ENCODE measurements around the gene CYB5A. TPM values are rescaled to one million over a fixed set of nuclear protein-coding genes. Genes with fewer than 3 reads are reported as not detected.
"Not testable (repeated sequence)": the region's sequence is repeated elsewhere in the genome, so short reads cannot be mapped to it uniquely, and the experiment has no call there.

Gene CYB5A, protein sequence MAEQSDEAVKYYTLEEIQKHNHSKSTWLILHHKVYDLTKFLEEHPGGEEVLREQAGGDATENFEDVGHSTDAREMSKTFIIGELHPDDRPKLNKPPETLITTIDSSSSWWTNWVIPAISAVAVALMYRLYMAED
- total RNA-seq = 10 to 100 TPM; 45.1 to 47.8 TPM

GRCh38 chr18:74291771-74292540 lies at the start of gene CYB5A:
Gene CYB5A, minus strand, starts transcription at chr18:74291963. Its CDS starts 88 bp downstream, at chr18:74291875.
- peak within 1 kb of the TSS; percentile 89 to 94 for H3K4me3 Mint-ChIP-seq
- H3K36me3 Mint-ChIP-seq (ENCODE audit: insufficient read depth in 2 of 2) = peaks cover 2 to 7% of the 10 kb centered on the region in 2 donors
- peak; percentile 98 for ATAC-seq (replicated peaks in 1 of 2)
- H3K27me3 Mint-ChIP-seq (ENCODE audit: low read depth) = no peaks in the 10 kb centered on the region
- H3K4me1 Mint-ChIP-seq (ENCODE audit: low read depth) = peaks cover 4% of the 10 kb centered on the region
- DNase-seq = peak; percentile 98
- H3K9me3 Mint-ChIP-seq = peaks cover 0 to 4% of the 10 kb centered on the region in 2 donors
- H3K27ac Mint-ChIP-seq = peak within 1 kb of the TSS; percentile 64

GRCh38 chr18:74337912-74338309 lies 46.1 kb upstream of the CYB5A start:
- ATAC-seq (replicated peaks in 1 of 2) (no peak), DNase-seq (no peak)

DNA sequence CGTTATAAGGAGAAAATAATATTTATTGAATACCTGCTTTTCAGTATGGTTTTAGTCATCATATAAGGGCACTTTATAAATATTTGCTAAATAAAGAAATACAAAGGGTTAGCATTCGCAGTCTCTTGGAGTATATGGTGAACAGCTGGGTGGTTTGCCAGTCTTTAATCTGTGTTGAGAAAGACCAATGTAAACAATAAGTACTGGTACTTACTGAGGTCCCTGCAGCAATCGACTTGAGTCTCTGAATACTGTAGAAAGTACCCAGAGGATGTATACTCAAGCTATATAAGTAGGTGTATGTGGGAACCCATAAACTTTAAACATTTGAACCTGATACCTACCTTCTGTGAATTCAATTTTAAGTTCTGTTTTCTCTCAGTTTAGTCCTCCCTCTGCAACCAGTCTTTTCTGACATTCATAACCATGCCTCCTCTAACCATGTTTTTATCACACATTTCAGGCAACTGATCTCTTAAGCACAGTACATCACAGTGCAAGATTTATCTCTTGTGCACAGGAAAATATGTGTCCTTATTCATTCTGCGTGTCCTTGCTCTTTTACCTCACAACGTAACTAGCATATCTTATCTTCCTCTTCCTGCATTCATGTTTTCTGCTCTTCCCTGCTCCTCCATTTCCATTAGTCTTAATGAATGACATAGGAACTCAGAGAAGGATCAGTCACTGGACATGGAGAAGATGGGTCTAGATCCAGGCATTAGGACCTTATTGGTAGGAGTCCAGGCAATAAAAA lies 45.6 kb upstream of the CYB5A start:
- ATAC-seq (replicated peaks in 1 of 2) (no peak), DNase-seq (no peak)
- H3K27me3 Mint-ChIP-seq (ENCODE audit: low read depth) = peaks cover 7% of the 10 kb centered on the region
- H3K9me3 Mint-ChIP-seq = no peaks in the 10 kb centered on the region
- no peaks in the 10 kb centered on the region for H3K4me1 Mint-ChIP-seq (ENCODE audit: low read depth)
- H3K4me3 Mint-ChIP-seq = no peak overlapping the region
- no peak overlapping the region for H3K27ac Mint-ChIP-seq
- no peaks in the 10 kb centered on the region for H3K36me3 Mint-ChIP-seq (ENCODE audit: insufficient read depth in 2 of 2)

More at GRCh38 chr18:74337912-74338309, 46.1 kb upstream of the CYB5A start:
- no peaks in the 10 kb centered on the region for H3K36me3 Mint-ChIP-seq (ENCODE audit: insufficient read depth in 2 of 2)
- no peak overlapping the region for H3K4me3 Mint-ChIP-seq
- no peak overlapping the region for H3K27ac Mint-ChIP-seq
- H3K9me3 Mint-ChIP-seq = no peaks in the 10 kb centered on the region
- H3K4me1 Mint-ChIP-seq (ENCODE audit: low read depth) = no peaks in the 10 kb centered on the region
- peaks cover 7% of the 10 kb centered on the region for H3K27me3 Mint-ChIP-seq (ENCODE audit: low read depth)

GRCh38 chr18:74336656-74337055 lies 44.9 kb upstream of the CYB5A start:
- H3K4me1 Mint-ChIP-seq (ENCODE audit: low read depth) = no peaks in the 10 kb centered on the region
- H3K9me3 Mint-ChIP-seq = no peaks in the 10 kb centered on the region
- ATAC-seq (replicated peaks in 1 of 2) = no peak
- DNase-seq = no peak
- peaks cover 7% of the 10 kb centered on the region for H3K27me3 Mint-ChIP-seq (ENCODE audit: low read depth)
- H3K4me3 Mint-ChIP-seq = no peak overlapping the region
- H3K27ac Mint-ChIP-seq = no peak overlapping the region
- no peaks in the 10 kb centered on the region for H3K36me3 Mint-ChIP-seq (ENCODE audit: insufficient read depth in 2 of 2)

- H3K36me3 Mint-ChIP-seq (ENCODE audit: insufficient read depth in 2 of 2) = no peaks in the 10 kb centered on the region
- no peak for DNase-seq
- H3K4me3 Mint-ChIP-seq = no peak overlapping the region
- no peak for ATAC-seq (replicated peaks in 1 of 2)
- no peak overlapping the region for H3K27ac Mint-ChIP-seq
- no peaks in the 10 kb centered on the region for H3K9me3 Mint-ChIP-seq
- H3K27me3 Mint-ChIP-seq (ENCODE audit: low read depth) = peaks cover 7% of the 10 kb centered on the region
- H3K4me1 Mint-ChIP-seq (ENCODE audit: low read depth) = no peaks in the 10 kb centered on the region
These were observed 42.6 kb upstream of the CYB5A start for GRCh38 chr18:74334242-74334893.

DNA sequence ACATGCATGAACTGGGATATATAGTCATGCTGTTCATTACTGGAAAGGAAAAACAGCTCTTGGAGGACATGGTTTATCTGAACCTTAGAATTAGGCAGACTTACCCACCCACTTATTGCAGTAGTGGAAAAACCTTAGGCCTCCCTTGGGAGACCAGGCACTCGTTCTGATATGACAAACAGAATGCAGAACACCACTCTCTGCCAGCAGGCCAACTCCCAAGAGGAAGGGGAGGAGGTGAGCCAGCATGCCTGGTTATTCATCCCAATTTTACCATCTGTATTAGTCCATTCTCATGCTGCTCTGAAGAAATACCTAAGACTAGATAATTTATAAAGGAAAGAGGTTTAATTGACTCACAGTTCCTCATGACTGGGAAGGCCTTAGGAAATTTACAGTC lies 41.3 kb upstream of the CYB5A start:
- Mint-ChIP-seq H3K4me1 (ENCODE audit: low read depth) (no peaks in the 10 kb centered on the region), H3K9me3 (no peaks in the 10 kb centered on the region), H3K4me3 (no peak overlapping the region), H3K27me3 (ENCODE audit: low read depth) (peaks cover 7% of the 10 kb centered on the region), H3K36me3 (ENCODE audit: insufficient read depth in 2 of 2) (no peaks in the 10 kb centered on the region), H3K27ac (no peak overlapping the region)
- DNase-seq = no peak
- no peak for ATAC-seq (replicated peaks in 1 of 2)

DNA sequence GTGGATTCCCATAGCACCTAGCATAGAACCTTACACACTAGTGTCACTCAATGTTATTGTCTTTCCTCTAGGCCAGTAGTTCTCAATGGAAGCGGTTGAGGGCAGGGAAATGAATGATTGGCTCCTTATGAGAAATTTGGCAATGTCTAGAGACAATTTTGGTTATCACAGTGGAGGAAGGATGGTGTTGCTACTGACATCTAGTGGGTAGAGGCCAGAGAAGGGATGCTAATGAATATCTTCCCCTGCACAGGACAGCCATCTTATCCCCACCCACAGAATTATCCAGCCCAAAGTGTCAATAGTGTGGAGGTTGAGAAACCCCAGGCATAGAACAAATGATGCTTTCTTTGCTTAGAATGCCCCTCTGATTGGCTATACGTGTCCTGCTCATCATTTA lies 39.6 kb upstream of the CYB5A start:
- H3K9me3 Mint-ChIP-seq = no peaks in the 10 kb centered on the region
- DNase-seq (no peak), ATAC-seq (replicated peaks in 1 of 2) (no peak)
- no peaks in the 10 kb centered on the region for H3K4me1 Mint-ChIP-seq (ENCODE audit: low read depth)
- no peak overlapping the region for H3K4me3 Mint-ChIP-seq
- no peak overlapping the region for H3K27ac Mint-ChIP-seq
- no peaks in the 10 kb centered on the region for H3K36me3 Mint-ChIP-seq (ENCODE audit: insufficient read depth in 2 of 2)
- H3K27me3 Mint-ChIP-seq (ENCODE audit: low read depth) = no peaks in the 10 kb centered on the region

DNA sequence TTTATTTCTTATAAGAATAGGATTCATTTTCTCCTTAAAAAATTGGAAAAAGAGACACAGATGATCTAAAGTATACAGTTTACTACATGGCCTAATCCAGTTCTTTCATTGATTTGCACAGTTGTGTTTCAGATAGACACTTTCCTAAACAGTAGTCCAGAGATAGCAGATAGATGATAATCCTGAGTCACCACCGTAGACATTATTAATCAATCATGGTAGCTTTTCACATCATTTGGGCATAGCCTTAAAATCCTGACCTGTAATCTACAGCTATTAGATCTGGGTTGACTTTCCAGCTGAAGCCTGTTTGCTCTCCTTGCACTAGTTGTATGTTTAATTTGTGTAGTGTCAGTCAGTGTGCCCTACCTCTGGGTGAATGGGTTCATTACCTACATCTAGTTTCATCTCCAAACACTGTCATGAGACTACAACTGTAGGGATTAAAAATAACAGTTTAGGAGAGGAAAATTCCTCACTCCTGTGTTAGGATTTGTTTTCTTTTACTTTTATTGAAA lies 38.0 kb upstream of the CYB5A start:
- Mint-ChIP-seq H3K4me1 (ENCODE audit: low read depth) (no peaks in the 10 kb centered on the region), H3K27me3 (ENCODE audit: low read depth) (no peaks in the 10 kb centered on the region), H3K36me3 (ENCODE audit: insufficient read depth in 2 of 2) (no peaks in the 10 kb centered on the region), H3K9me3 (no peaks in the 10 kb centered on the region), H3K4me3 (no peak overlapping the region), H3K27ac (no peak overlapping the region)
- ATAC-seq (replicated peaks in 1 of 2) (no peak), DNase-seq (no peak)

- H3K27ac Mint-ChIP-seq = no peak overlapping the region
- H3K4me1 Mint-ChIP-seq (ENCODE audit: low read depth) = no peaks in the 10 kb centered on the region
- ATAC-seq (replicated peaks in 1 of 2) = no peak
These were observed 36.4 kb upstream of the CYB5A start for GRCh38 chr18:74328206-74328605.

GRCh38 chr18:74326791-74327190 lies 35.0 kb upstream of the CYB5A start:
- DNase-seq; H3K27me3 Mint-ChIP-seq (ENCODE audit: low read depth); H3K27ac Mint-ChIP-seq; H3K4me3 Mint-ChIP-seq; ATAC-seq (replicated peaks in 1 of 2); H3K4me1 Mint-ChIP-seq (ENCODE audit: low read depth); H3K9me3 Mint-ChIP-seq; H3K36me3 Mint-ChIP-seq (ENCODE audit: insufficient read depth in 2 of 2): not testable (repeated sequence)

More at GRCh38 chr18:74328206-74328605, 36.4 kb upstream of the CYB5A start:
- Mint-ChIP-seq H3K36me3 (ENCODE audit: insufficient read depth in 2 of 2) (no peaks in the 10 kb centered on the region), H3K9me3 (no peaks in the 10 kb centered on the region), H3K4me3 (no peak overlapping the region), H3K27me3 (ENCODE audit: low read depth) (no peaks in the 10 kb centered on the region)
- no peak for DNase-seq

DNA sequence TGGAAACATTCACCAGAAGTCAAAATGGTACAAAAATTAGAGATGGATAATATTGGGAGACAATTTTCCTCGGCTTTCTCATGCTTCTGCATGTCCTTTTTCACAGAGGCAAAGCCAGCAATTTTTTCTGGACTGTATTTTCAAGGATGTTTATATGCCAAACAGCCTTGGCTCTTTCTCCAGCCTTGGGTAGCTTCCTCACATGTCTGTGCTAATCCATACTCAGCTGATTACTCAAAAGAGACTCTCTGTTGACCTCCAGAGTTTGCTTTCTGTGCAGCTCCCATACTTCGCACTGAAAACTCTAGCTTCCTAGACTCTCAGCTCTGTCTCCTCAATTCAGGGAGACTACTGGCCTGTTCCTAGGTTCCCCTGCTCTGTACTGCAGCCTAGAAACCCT lies 34.5 kb upstream of the CYB5A start:
- DNase-seq = no peak
- Mint-ChIP-seq H3K36me3 (ENCODE audit: insufficient read depth in 2 of 2) (no peaks in the 10 kb centered on the region), H3K4me3 (no peak overlapping the region), H3K9me3 (no peaks in the 10 kb centered on the region), H3K4me1 (ENCODE audit: low read depth) (no peaks in the 10 kb centered on the region), H3K27me3 (ENCODE audit: low read depth) (no peaks in the 10 kb centered on the region), H3K27ac (no peak overlapping the region)
- ATAC-seq (replicated peaks in 1 of 2) = no peak

DNA sequence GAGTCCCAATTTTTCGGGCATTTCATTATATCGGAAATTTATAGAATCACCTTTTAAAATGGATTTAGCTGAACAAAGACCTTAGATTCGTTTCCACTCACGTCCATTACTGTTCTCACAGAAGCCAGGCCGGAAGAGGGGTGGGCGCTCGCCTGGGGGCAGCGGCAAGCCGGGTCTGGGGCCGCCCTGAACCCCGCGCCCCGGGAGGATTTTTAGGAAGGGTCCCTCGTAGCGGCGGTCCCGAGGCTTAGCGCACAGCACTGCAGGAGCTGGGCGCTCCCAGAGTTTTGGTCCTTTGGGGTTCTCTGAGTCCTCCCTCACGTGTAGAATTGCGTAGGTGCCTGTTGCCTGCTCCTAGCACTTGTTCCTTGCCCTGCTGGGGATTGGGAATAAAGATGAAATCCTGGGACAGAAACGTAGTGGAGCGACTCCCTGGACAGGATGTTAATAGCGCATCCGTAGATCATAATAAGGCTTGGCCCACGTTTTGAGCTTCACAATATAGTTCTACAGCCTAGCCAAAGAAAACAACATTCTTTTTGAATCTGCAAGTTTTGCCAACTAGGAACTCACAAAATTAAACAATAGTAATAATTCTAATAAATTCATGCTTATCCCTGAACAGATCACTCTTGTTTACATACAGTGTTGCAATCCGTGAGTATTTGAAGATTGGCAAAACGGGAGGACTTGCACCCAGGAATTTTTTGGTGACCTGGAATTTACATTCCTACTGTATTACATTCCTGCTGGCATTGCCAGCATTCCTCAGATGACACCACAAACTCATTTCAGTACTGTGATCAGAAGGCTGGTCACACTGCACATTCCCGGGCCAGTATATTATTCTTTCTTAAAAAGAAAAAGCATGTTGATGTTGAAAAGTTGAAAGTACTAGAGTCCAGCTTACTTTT lies 24.8 kb upstream of the CYB5A start:
- Mint-ChIP-seq H3K27me3 (ENCODE audit: low read depth) (no peaks in the 10 kb centered on the region), H3K27ac (no peak overlapping the region), H3K4me3 (no peak overlapping the region), H3K36me3 (ENCODE audit: insufficient read depth in 2 of 2) (no peaks in the 10 kb centered on the region), H3K9me3 (peaks cover 0 to 2% of the 10 kb centered on the region in 2 donors), H3K4me1 (ENCODE audit: low read depth) (no peaks in the 10 kb centered on the region)
- DNase-seq = no peak
- no peak for ATAC-seq (replicated peaks in 1 of 2)
